SK-N-SH treated with all-trans-retinoic acid at 6 μM for 48 hours (cell line): ENCODE measurements around the gene CGB7.

Experiments
- ATAC-seq: fragments of 200-7000 bp; cut with Tn5 transposase; 3 replicates; pipeline ENCODE4 v1.9.1; 2020; ENCODE audit warnings: mild to moderate bottlenecking, moderate library complexity
- ARNTL ChIP-seq: fragments of 450-650 bp; formaldehyde crosslinking; IDR thresholded peaks from 2 replicates; pipeline ENCODE4 v1.5.0; 2020; ENCODE audit warnings: low read depth, mild to moderate bottlenecking, moderate library complexity, borderline replicate concordance
- BACH2 ChIP-seq: fragments of 250-450 bp; sonication (Bioruptor Pico); IDR thresholded peaks from 2 replicates; pipeline ENCODE4 v1.9.0; 2021; ENCODE audit warnings: mild to moderate bottlenecking, borderline replicate concordance
- CREB5 ChIP-seq: fragments of 250-450 bp; sonication (Bioruptor Pico); IDR thresholded peaks from 2 replicates; pipeline ENCODE4 v1.5.1; 2020; ENCODE audit warnings: low read depth, mild to moderate bottlenecking, moderate library complexity
- CSDC2 ChIP-seq: fragments of 250-450 bp; sonication (Bioruptor Pico); IDR thresholded peaks from 2 replicates; pipeline ENCODE4 v1.5.0; 2020; ENCODE audit warnings: mild to moderate bottlenecking, moderate library complexity
- CSRNP3 ChIP-seq: fragments of 250-450 bp; sonication (Bioruptor Pico); IDR thresholded peaks from 2 replicates; pipeline ENCODE4 v1.5.1; 2021; ENCODE audit warnings: mild to moderate bottlenecking, moderate library complexity
- ESRRG ChIP-seq: fragments of 250-450 bp; sonication (Bioruptor Pico); IDR thresholded peaks from 2 replicates; pipeline ENCODE4 v1.6.1; 2021; ENCODE audit warnings: mild to moderate bottlenecking
- ISL1 ChIP-seq: fragments of 250-450 bp; sonication (Bioruptor Pico); IDR thresholded peaks from 2 replicates; pipeline ENCODE4 v2.1.2; 2022; ENCODE audit warnings: mild to moderate bottlenecking, moderate library complexity
- PATZ1 ChIP-seq: fragments of 250-450 bp; sonication (Bioruptor Pico); IDR thresholded peaks from 2 replicates; pipeline ENCODE4 v1.8.0; 2020; ENCODE audit warnings: mild to moderate bottlenecking, moderate library complexity, borderline replicate concordance
- POU6F1 ChIP-seq: fragments of 250-450 bp; sonication (Bioruptor Pico); IDR thresholded peaks from 2 replicates; pipeline ENCODE4 v1.8.0; 2021; ENCODE audit warnings: low read depth, mild to moderate bottlenecking, moderate library complexity, borderline replicate concordance
- RARB ChIP-seq: fragments of 250-450 bp; sonication (Bioruptor Pico); IDR thresholded peaks from 2 replicates; pipeline ENCODE4 v1.8.0; 2021; ENCODE audit warnings: mild to moderate bottlenecking, moderate library complexity
- SNAI2 ChIP-seq: fragments of 250-450 bp; sonication (Bioruptor Pico); IDR thresholded peaks from 2 replicates; pipeline ENCODE4 v1.5.0; 2020; ENCODE audit warnings: mild to moderate bottlenecking, moderate library complexity
- TCF4 ChIP-seq: fragments of 250-450 bp; sonication (Bioruptor Pico); IDR thresholded peaks from 2 replicates; pipeline ENCODE4 v1.8.0; 2021; ENCODE audit warnings: mild to moderate bottlenecking, moderate library complexity, borderline replicate concordance
- TOX ChIP-seq: fragments of 250-450 bp; sonication (Bioruptor Pico); IDR thresholded peaks from 2 replicates; pipeline ENCODE4 v1.8.0; 2021; ENCODE audit warnings: mild to moderate bottlenecking, moderate library complexity, borderline replicate concordance
- ZC3H10 ChIP-seq: fragments of 250-450 bp; sonication (Bioruptor Pico); IDR thresholded peaks from 2 replicates; pipeline ENCODE4 v1.5.1; 2021; ENCODE audit warnings: mild to moderate bottlenecking, moderate library complexity
- ZFP3 ChIP-seq: fragments of 250-450 bp; sonication (Bioruptor Pico); IDR thresholded peaks from 2 replicates; pipeline ENCODE4 v1.5.0; 2020; ENCODE audit warnings: mild to moderate bottlenecking, moderate library complexity
- ZFP30 ChIP-seq: fragments of 450-650 bp; formaldehyde crosslinking; IDR thresholded peaks from 2 replicates; pipeline ENCODE4 v1.5.0; 2022; ENCODE audit warnings: mild to moderate bottlenecking, moderate library complexity
- ZNF70 ChIP-seq: fragments of 450-650 bp; formaldehyde crosslinking; IDR thresholded peaks from 2 replicates; pipeline ENCODE4 v1.5.0; 2020; ENCODE audit warnings: mild to moderate bottlenecking, moderate library complexity
- ZNF8 ChIP-seq: fragments of 450-650 bp; formaldehyde crosslinking; IDR thresholded peaks from 2 replicates; pipeline ENCODE4 v1.5.0; 2020; ENCODE audit warnings: mild to moderate bottlenecking, moderate library complexity

The CGB7 gene

GRCh38 chr19:49061445-49061844 lies 3.9 kb upstream of the CGB7 start:
- TF ChIP-seq ARNTL (CRISPR knock-in tag), result no peak
- TF ChIP-seq ZC3H10, result no peak
- no peak for TF ChIP-seq PATZ1 (CRISPR knock-in tag)
- TF ChIP-seq, all 23 proteins: peak for 0
- no peak for ATAC-seq

GRCh38 chr19:49061000-49061399 lies 3.5 kb upstream of the CGB7 start:
- no peak for TF ChIP-seq TCF4 (CRISPR knock-in tag)
- peak; percentile 99 for TF ChIP-seq ZFP3 (CRISPR knock-in tag)
- TF ChIP-seq ARNTL (CRISPR knock-in tag), result no peak
- no peak for ATAC-seq

- no peak for TF ChIP-seq ZNF70 (CRISPR knock-in tag)
- TF ChIP-seq ISL1, result no peak
- TF ChIP-seq CSDC2 (CRISPR knock-in tag), result no peak
- TF ChIP-seq RARB (CRISPR knock-in tag), result no peak
- no peak for TF ChIP-seq POU6F1 (CRISPR knock-in tag)
- TF ChIP-seq SNAI2, result no peak
- no peak for TF ChIP-seq ZFP3 (CRISPR knock-in tag)
- TF ChIP-seq CSRNP3 (CRISPR knock-in tag), result no peak
- TF ChIP-seq BACH2 (CRISPR knock-in tag), result no peak
- TF ChIP-seq TOX (CRISPR knock-in tag), result no peak
- no peak for TF ChIP-seq ZNF8 (CRISPR knock-in tag)
- no peak for TF ChIP-seq ESRRG (CRISPR knock-in tag)
- TF ChIP-seq ZFP30, result no peak
- TF ChIP-seq CREB5, result no peak
- no peak for ATAC-seq
These were observed 1.5 kb upstream of the CGB7 start for GRCh38 chr19:49059053-49059452.

GRCh38 chr19:49058562-49058961 lies 1.0 kb upstream of the CGB7 start:
- ATAC-seq, result no peak; the same call in 2 of the 3 replicates
- TF ChIP-seq PATZ1 (CRISPR knock-in tag), result no peak
- TF ChIP-seq, all 23 proteins: peak for 0

GRCh38 chr19:49056902-49057596 lies 500 bp downstream of the CGB7 start:
- ATAC-seq, result peak; percentile 23
